DND-41 (cell line): ENCODE data around the gene ARL5C.

ENCODE experiments used
- EZH2 ChIP-seq: IDR thresholded peaks from 3 replicates; pipeline ENCODE4 v1.6.1; 2012; ENCODE audit warnings: borderline replicate concordance, low read depth, mild to moderate bottlenecking, moderate library complexity, low read length, inconsistent platforms; ENCODE audit not compliant: severe bottlenecking
- TF ChIP-seq, protein P1 (sequence below): IDR thresholded peaks from 2 replicates; pipeline ENCODE4 v1.5.1; 2012; ENCODE audit warnings: borderline replicate concordance, low read length, moderate library complexity, mild to moderate bottlenecking; ENCODE audit not compliant: poor library complexity, severe bottlenecking; ENCODE audit errors: extremely low read depth

DNA sequence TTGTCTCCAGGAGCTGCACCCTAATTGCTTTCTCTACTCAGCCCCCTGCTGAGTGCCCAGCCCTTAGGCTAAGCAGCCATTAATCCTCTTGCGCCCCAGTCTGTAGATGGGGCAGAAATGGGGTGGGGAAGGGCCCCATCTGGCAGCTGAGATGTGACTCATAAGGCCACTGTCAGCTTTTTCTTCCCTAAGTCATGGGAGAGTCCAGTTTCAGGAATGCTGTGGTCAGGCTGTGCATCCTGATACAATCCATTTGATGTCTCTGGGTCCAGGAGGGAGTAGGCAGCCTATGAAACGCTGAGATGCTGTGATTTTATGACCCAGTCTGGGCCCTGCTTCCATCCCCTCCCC, 26.8 kb downstream of the ARL5C start:
- TF ChIP-seq, protein P1, sequence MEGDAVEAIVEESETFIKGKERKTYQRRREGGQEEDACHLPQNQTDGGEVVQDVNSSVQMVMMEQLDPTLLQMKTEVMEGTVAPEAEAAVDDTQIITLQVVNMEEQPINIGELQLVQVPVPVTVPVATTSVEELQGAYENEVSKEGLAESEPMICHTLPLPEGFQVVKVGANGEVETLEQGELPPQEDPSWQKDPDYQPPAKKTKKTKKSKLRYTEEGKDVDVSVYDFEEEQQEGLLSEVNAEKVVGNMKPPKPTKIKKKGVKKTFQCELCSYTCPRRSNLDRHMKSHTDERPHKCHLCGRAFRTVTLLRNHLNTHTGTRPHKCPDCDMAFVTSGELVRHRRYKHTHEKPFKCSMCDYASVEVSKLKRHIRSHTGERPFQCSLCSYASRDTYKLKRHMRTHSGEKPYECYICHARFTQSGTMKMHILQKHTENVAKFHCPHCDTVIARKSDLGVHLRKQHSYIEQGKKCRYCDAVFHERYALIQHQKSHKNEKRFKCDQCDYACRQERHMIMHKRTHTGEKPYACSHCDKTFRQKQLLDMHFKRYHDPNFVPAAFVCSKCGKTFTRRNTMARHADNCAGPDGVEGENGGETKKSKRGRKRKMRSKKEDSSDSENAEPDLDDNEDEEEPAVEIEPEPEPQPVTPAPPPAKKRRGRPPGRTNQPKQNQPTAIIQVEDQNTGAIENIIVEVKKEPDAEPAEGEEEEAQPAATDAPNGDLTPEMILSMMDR: no peak
- TF ChIP-seq EZH2: no peak
